Nephron progenitor cell (in vitro differentiated cells): ENCODE measurements around the gene PITPNB.

ENCODE experiments used
- DNase-seq: peaks from one replicate; pipeline ENCODE4 v3.0.0; 2021
- H3K27ac Mint-ChIP-seq: 2 replicates; pipeline ENCODE4 v1.8.0; 2021; ENCODE audit warnings: mild to moderate bottlenecking, moderate library complexity, mixed read lengths
- H3K27me3 Mint-ChIP-seq: 2 replicates; pipeline ENCODE4 v1.8.0; 2021; ENCODE audit warnings: mild to moderate bottlenecking, low read depth, mixed read lengths; ENCODE audit not compliant: poor library complexity
- H3K36me3 Mint-ChIP-seq: 2 replicates; pipeline ENCODE4 v1.8.0; 2021; ENCODE audit warnings: low read depth, mixed read lengths
- H3K4me1 Mint-ChIP-seq: 2 replicates; pipeline ENCODE4 v1.8.0; 2021; ENCODE audit warnings: mixed read lengths
- H3K4me3 Mint-ChIP-seq: 2 replicates; pipeline ENCODE4 v1.8.0; 2021; ENCODE audit warnings: mild to moderate bottlenecking, moderate library complexity, mixed read lengths
- H3K9me3 Mint-ChIP-seq: 2 replicates; pipeline ENCODE4 v1.8.0; 2021; ENCODE audit warnings: mild to moderate bottlenecking, moderate library complexity, mixed read lengths
- TF ChIP-seq, protein P1 (sequence below): fragments of 200-600 bp; sonication (generic); IDR thresholded peaks from 2 replicates; pipeline ENCODE4 v1.5.0; 2021; ENCODE audit warnings: antibody characterized with exemption

PITPNB gene

GRCh38 chr22:27919222-27919941, at the start of gene PITPNB:
TSS of gene PITPNB (minus strand) at chr22:27919256. CDS start at chr22:27919191, 65 bp downstream.
- Mint-ChIP-seq H3K36me3 (peaks cover 29% of the 10 kb centered on the region), H3K4me3 (peak within 1 kb of the TSS; percentile 86), H3K27me3 (peaks cover 3% of the 10 kb centered on the region), H3K4me1 (peaks cover 60% of the 10 kb centered on the region), H3K27ac (peak within 1 kb of the TSS; percentile 99), H3K9me3 (peaks cover 5% of the 10 kb centered on the region)
- TF ChIP-seq, protein P1, sequence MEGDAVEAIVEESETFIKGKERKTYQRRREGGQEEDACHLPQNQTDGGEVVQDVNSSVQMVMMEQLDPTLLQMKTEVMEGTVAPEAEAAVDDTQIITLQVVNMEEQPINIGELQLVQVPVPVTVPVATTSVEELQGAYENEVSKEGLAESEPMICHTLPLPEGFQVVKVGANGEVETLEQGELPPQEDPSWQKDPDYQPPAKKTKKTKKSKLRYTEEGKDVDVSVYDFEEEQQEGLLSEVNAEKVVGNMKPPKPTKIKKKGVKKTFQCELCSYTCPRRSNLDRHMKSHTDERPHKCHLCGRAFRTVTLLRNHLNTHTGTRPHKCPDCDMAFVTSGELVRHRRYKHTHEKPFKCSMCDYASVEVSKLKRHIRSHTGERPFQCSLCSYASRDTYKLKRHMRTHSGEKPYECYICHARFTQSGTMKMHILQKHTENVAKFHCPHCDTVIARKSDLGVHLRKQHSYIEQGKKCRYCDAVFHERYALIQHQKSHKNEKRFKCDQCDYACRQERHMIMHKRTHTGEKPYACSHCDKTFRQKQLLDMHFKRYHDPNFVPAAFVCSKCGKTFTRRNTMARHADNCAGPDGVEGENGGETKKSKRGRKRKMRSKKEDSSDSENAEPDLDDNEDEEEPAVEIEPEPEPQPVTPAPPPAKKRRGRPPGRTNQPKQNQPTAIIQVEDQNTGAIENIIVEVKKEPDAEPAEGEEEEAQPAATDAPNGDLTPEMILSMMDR, result no peak
- DNase-seq, result peak; percentile 99

DNA sequence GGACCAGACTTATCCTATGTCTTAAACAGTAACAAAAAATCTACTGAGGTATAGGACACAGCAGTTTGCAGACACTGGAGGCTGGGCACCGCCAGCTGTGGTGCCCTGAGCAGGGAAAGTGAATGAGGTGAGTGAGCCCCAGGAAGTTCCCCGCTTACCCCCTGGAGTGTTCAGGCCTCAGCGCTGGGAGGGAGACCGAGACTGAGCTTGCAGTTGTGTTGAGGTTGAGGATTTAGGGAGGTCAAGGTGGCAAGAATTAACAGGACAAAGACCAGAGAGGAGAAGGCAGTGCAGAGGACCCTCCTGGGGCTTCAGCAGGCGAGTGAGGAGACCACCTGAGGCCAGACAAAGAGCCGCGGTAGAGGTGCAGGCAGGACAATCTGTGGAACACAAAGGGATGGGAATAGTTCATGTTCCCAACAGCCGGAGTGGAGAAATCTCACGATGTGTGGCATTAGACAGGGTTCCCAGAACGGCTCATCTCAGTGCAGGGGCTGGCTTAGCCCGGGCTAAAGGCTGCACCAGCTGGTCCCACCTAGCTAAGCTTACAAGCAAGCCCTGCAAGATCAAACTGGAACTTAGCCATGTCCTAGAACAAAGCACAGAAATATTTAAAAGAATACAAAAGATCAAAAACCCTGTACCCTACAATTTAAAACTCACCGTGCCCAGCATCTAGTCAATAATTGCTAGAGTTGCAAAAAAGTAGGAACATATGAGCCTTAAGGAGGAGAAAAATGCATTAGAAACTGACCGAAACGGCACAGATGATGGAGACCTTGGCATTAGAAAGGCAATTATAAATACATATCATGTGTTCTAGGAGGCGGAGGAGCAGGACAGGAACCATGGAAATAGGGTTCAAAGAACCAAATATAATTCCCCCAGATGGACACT, 47.4 kb upstream of the PITPNB start:
- peaks cover 20% of the 10 kb centered on the region for H3K9me3 Mint-ChIP-seq

GRCh38 chr22:27962268-27963044, 43.4 kb upstream of the PITPNB start:
- H3K36me3 Mint-ChIP-seq, result peaks cover 29% of the 10 kb centered on the region
- peak overlapping the region; percentile 70 for H3K27ac Mint-ChIP-seq
- H3K9me3 Mint-ChIP-seq, result peaks cover 18% of the 10 kb centered on the region
- H3K27me3 Mint-ChIP-seq, result no peaks in the 10 kb centered on the region
- no peak for DNase-seq
- H3K4me3 Mint-ChIP-seq, result no peak overlapping the region
- TF ChIP-seq, protein P1, result no peak
- H3K4me1 Mint-ChIP-seq, result peaks cover 41% of the 10 kb centered on the region

More for the DNA sequence above, 47.4 kb upstream of the PITPNB start:
- H3K27me3 Mint-ChIP-seq, result peaks cover 2% of the 10 kb centered on the region
- peaks cover 17% of the 10 kb centered on the region for H3K4me1 Mint-ChIP-seq
- H3K36me3 Mint-ChIP-seq, result peaks cover 38% of the 10 kb centered on the region
- H3K27ac Mint-ChIP-seq, result no peak overlapping the region
- TF ChIP-seq, protein P1, result no peak
- no peak overlapping the region for H3K4me3 Mint-ChIP-seq
- DNase-seq, result no peak

- Mint-ChIP-seq H3K27me3 (no peaks in the 10 kb centered on the region), H3K4me3 (no peak overlapping the region), H3K9me3 (peaks cover 23% of the 10 kb centered on the region), H3K4me1 (peaks cover 41% of the 10 kb centered on the region), H3K36me3 (peaks cover 32% of the 10 kb centered on the region), H3K27ac (no peak overlapping the region)
- TF ChIP-seq, protein P1, result no peak
- DNase-seq, result no peak
These were observed 42.6 kb upstream of the PITPNB start for GRCh38 chr22:27961680-27962079.

GRCh38 chr22:27961182-27961581, 42.1 kb upstream of the PITPNB start:
- H3K27ac Mint-ChIP-seq, result no peak overlapping the region
- peaks cover 27% of the 10 kb centered on the region for H3K9me3 Mint-ChIP-seq
- TF ChIP-seq, protein P1, result no peak
- H3K4me3 Mint-ChIP-seq, result no peak overlapping the region
- no peaks in the 10 kb centered on the region for H3K27me3 Mint-ChIP-seq
- H3K36me3 Mint-ChIP-seq, result peaks cover 29% of the 10 kb centered on the region
- H3K4me1 Mint-ChIP-seq, result peaks cover 41% of the 10 kb centered on the region
- no peak for DNase-seq
